HCT116 (cell line): Measurements from ENCODE around the gene PACS2. TPM values are rescaled to one million over a fixed set of nuclear protein-coding genes. Genes with fewer than 3 reads are reported as not detected.
A peak's percentile ranks its signal among the peaks of the same experiment; 100 is the strongest.

Experiments
- ATAC-seq: fragments of 200-7000 bp; cut with Tn5 transposase; 2 replicates; pipeline ENCODE4 v1.9.1; 2020; ENCODE audit warnings: mild to moderate bottlenecking, moderate library complexity
- BruUV-seq: library from RNA; stranded (reverse); fragments of 400-500 nt; replicated peaks from 2 replicates; lab custom pipeline; 2021; lab: Mats Ljungman, UMichigan
- CTCF ChIA-PET: fragments of 300-600 bp; sonication (Branson Sonifier 250); formaldehyde crosslinking; loops from one replicate; lab custom pipeline; 2021; ENCODE audit warnings: antibody characterized with exemption; lab: Charles Lee
- POLR2A ChIA-PET: fragments of 300-600, 350-600 bp; sonication (Branson Sonifier 250); formaldehyde crosslinking; loops from one replicate; lab custom pipeline; 2021; ENCODE audit warnings: antibody characterized with exemption; lab: Charles Lee
- RAD21 ChIA-PET, 2 experiments: fragments of 300-600 bp; sonication (Branson Sonifier 250); formaldehyde crosslinking; loops; one replicate each; lab custom pipeline; 2023; ENCODE audit warnings: low total read pairs in 2 of 2; ENCODE audit not compliant: uncharacterized antibody in 2 of 2, unreplicated experiment in 2 of 2, low non-redundant PET in 1 of 2; lab: Charles Lee
- DNase-seq: peaks from one replicate; pipeline ENCODE4 v3.0.0-alpha.2; 2010; ENCODE audit warnings: low read depth, low spot score
- H2AFZ ChIP-seq: fragments of 200-600 bp; shearing (Covaris generic), sonication (generic); 2 replicates; pipeline ENCODE4 v1.6.1; 2017; ENCODE audit warnings: low read depth, mixed run types, mixed read lengths, antibody characterized with exemption, low read length; ENCODE audit not compliant: poor library complexity, severe bottlenecking
- H3K27ac ChIP-seq: 2 replicates; pipeline ENCODE4 v1.5.1; 2012; ENCODE audit warnings: low read depth, low read length
- H3K27me3 ChIP-seq: fragments of 200-600 bp; sonication (generic); 2 replicates; pipeline ENCODE4 v1.6.1; 2016; ENCODE audit warnings: mixed run types, low read length, mixed read lengths; ENCODE audit not compliant: insufficient read depth
- H3K36me3 ChIP-seq, 2 experiments: fragments of 200-500 bp in 1 of 2; fragments of 200-600 bp in 1 of 2; sonication (Bioruptor generic) in 1 of 2; sonication (generic) in 1 of 2; 2 replicates each; pipeline versions ENCODE4 v1.5.1 to v1.6.1; 2014 to 2016; ENCODE audit warnings: low read length in 2 of 2, inconsistent platforms in 1 of 2, mixed read lengths in 1 of 2, mixed run types in 1 of 2; ENCODE audit not compliant: insufficient read depth in 2 of 2, control insufficient read depth in 1 of 2
- H3K4me1 ChIP-seq, 2 experiments: fragments of 200-600 bp in 1 of 2; sonication (generic) in 1 of 2; 2 replicates each; pipeline versions ENCODE4 v1.5.1 to v1.6.1; 2012 to 2017; ENCODE audit warnings: low read length in 2 of 2, inconsistent platforms in 1 of 2, mild to moderate bottlenecking in 1 of 2, mixed read lengths in 1 of 2, mixed run types in 1 of 2, moderate library complexity in 1 of 2; ENCODE audit not compliant: insufficient read depth in 2 of 2, control insufficient read depth in 1 of 2
- H3K4me2 ChIP-seq: fragments of 200-600 bp; sonication (generic); 2 replicates; pipeline ENCODE4 v1.6.1; 2017; ENCODE audit warnings: mixed run types, low read length, mixed read lengths
- H3K4me3 ChIP-seq, 2 experiments: fragments of 200-600 bp in 1 of 2; sonication (generic) in 1 of 2; replicated peaks in 1 of 2; 2 replicates each; pipeline ENCODE4 v1.5.1; 2011 to 2016; ENCODE audit warnings: low read length in 2 of 2, control low read depth in 1 of 2, low read depth in 1 of 2, mild to moderate bottlenecking in 1 of 2, mixed read lengths in 1 of 2, mixed run types in 1 of 2
- H3K79me2 ChIP-seq: fragments of 200-600 bp; sonication (generic); 2 replicates; pipeline ENCODE4 v1.6.1; 2017; ENCODE audit warnings: mild to moderate bottlenecking, mixed run types, low read length, moderate library complexity, mixed read lengths; ENCODE audit not compliant: insufficient read depth
- H3K9ac ChIP-seq: fragments of 200-600 bp; sonication (generic); 2 replicates; pipeline ENCODE4 v1.6.1; 2016; ENCODE audit warnings: low read length, mixed read lengths
- H3K9me2 ChIP-seq: fragments of 200-600 bp; sonication (generic), shearing (Covaris generic); 2 replicates; pipeline ENCODE4 v1.6.1; 2017; ENCODE audit warnings: mixed run types, mild to moderate bottlenecking, moderate library complexity; ENCODE audit not compliant: insufficient read depth
- H3K9me3 ChIP-seq, 2 experiments: fragments of 200-500 bp in 1 of 2; fragments of 200-600 bp in 1 of 2; sonication (Bioruptor generic) in 1 of 2; sonication (generic) in 1 of 2; 2 replicates each; pipeline ENCODE4 v1.6.1; 2014 to 2017; ENCODE audit warnings: low read length in 2 of 2, mixed read lengths in 2 of 2, inconsistent platforms in 1 of 2, low read depth in 1 of 2, mild to moderate bottlenecking in 1 of 2, mixed run types in 1 of 2, moderate library complexity in 1 of 2; ENCODE audit not compliant: control insufficient read depth in 1 of 2, insufficient read depth in 1 of 2
- H4K20me1 ChIP-seq: fragments of 200-600 bp; sonication (generic), shearing (Covaris generic); 2 replicates; pipeline ENCODE4 v1.6.1; 2017; ENCODE audit warnings: mixed run types, mild to moderate bottlenecking, moderate library complexity; ENCODE audit not compliant: insufficient read depth
- ATF3 ChIP-seq: IDR thresholded peaks from 2 replicates; pipeline ENCODE4 v1.6.1; 2012
- CBX3 ChIP-seq: IDR thresholded peaks from 2 replicates; pipeline ENCODE4 v1.6.1; 2012; ENCODE audit warnings: low read depth
- CEBPB ChIP-seq: IDR thresholded peaks from 2 replicates; pipeline ENCODE4 v1.6.1; 2012; ENCODE audit warnings: low read depth
- CTCF ChIP-seq, 3 experiments: fragments of 200-600 bp in 1 of 3; sonication (generic) in 1 of 3; IDR thresholded peaks in 2 of 3; conservative IDR thresholded peaks in 1 of 3; 2 replicates each; pipeline ENCODE4 v1.5.1; 2012 to 2017; ENCODE audit warnings: low read depth in 2 of 3, low read length in 2 of 3, antibody characterized with exemption in 1 of 3, borderline replicate concordance in 1 of 3, control low read depth in 1 of 3, mild to moderate bottlenecking in 1 of 3, mixed read lengths in 1 of 3, mixed run types in 1 of 3, moderate library complexity in 1 of 3; ENCODE audit not compliant: insufficient read depth in 1 of 3
- EGR1 ChIP-seq: IDR thresholded peaks from 2 replicates; pipeline ENCODE4 v1.6.1; 2012; ENCODE audit warnings: low read depth
- EZH2 ChIP-seq: fragments of 200-600 bp; sonication (generic); IDR thresholded peaks from 2 replicates; pipeline ENCODE4 v1.6.1; 2017; ENCODE audit warnings: antibody characterized with exemption, mixed run types
- EZH2phosphoT487 ChIP-seq: fragments of 200-600 bp; IDR thresholded peaks from 2 replicates; pipeline ENCODE4 v1.6.1; 2018; ENCODE audit warnings: antibody characterized with exemption, borderline replicate concordance
- FOSL1 ChIP-seq: IDR thresholded peaks from 2 replicates; pipeline ENCODE4 v1.6.1; 2012; ENCODE audit warnings: low read depth
- JUND ChIP-seq: IDR thresholded peaks from 2 replicates; pipeline ENCODE4 v1.6.1; 2012
- MAX ChIP-seq: IDR thresholded peaks from 2 replicates; pipeline ENCODE4 v1.6.1; 2012
- POLR2A ChIP-seq: IDR thresholded peaks from 2 replicates; pipeline ENCODE4 v1.7.0; 2011; ENCODE audit warnings: borderline replicate concordance; ENCODE audit not compliant: insufficient read depth, insufficient read length; ENCODE audit errors: extremely low read depth
- RAD21 ChIP-seq: IDR thresholded peaks from 2 replicates; pipeline ENCODE4 v1.6.1; 2012; ENCODE audit warnings: low read depth, mild to moderate bottlenecking
- REST ChIP-seq: IDR thresholded peaks from 2 replicates; pipeline ENCODE4 v1.6.1; 2012; ENCODE audit warnings: low read depth
- SIN3A ChIP-seq: IDR thresholded peaks from 2 replicates; pipeline ENCODE4 v1.6.1; 2012; ENCODE audit warnings: low read depth
- SP1 ChIP-seq: IDR thresholded peaks from 2 replicates; pipeline ENCODE4 v1.6.1; 2012; ENCODE audit warnings: low read depth
- TCF7L2 ChIP-seq: IDR thresholded peaks from 2 replicates; pipeline ENCODE4 v1.7.0; 2011; ENCODE audit warnings: borderline replicate concordance, inconsistent platforms; ENCODE audit not compliant: insufficient read depth, insufficient read length; ENCODE audit errors: extremely low read depth
- YY1 ChIP-seq: IDR thresholded peaks from 2 replicates; pipeline ENCODE4 v1.6.1; 2011; ENCODE audit warnings: low read length, low read depth, moderate library complexity, mild to moderate bottlenecking; ENCODE audit not compliant: insufficient replicate concordance; ENCODE audit errors: extremely low read depth
- ZBTB33 ChIP-seq: IDR thresholded peaks from 2 replicates; pipeline ENCODE4 v1.6.1; 2011; ENCODE audit warnings: mild to moderate bottlenecking, low read length, moderate library complexity; ENCODE audit not compliant: insufficient replicate concordance; ENCODE audit errors: extremely low read depth
- ZFX ChIP-seq: fragments of 450-650 bp; IDR thresholded peaks from 2 replicates; pipeline ENCODE4 v1.6.1; 2017
- intact Hi-C: fragments of 100-400 bp; cut with micrococcal nuclease; formaldehyde crosslinking; loops from 2 replicates; pipeline ENCODE4 v1.10.0; 2022
- total RNA-seq: library from RNA; stranded (reverse); gene quantifications from one replicate; pipeline ENCODE4 v1.2.1, GENCODE V29; 2021; ENCODE audit not compliant: unreplicated experiment

The PACS2 gene
- total RNA-seq, 1 experiment from 2014 or later = 75.5 TPM

- H2AFZ ChIP-seq = no peak overlapping the region
- ATAC-seq (no peak), DNase-seq (no peak)
- H3K27me3 ChIP-seq = no peaks in the 10 kb centered on the region
- ChIA-PET POLR2A (no interaction called here), RAD21 (no interaction called here), CTCF (interaction anchor here (0.8 kb wide), 1 partner anchor 79 kb away, joined by 4 read pairs; no protein-coding TSS in a partner anchor)
- peak overlapping the region; percentile 75 for H3K4me2 ChIP-seq
- H3K4me3 ChIP-seq = peak overlapping the region; percentile 22 to 44; a peak in 3 of 4 replicates
- no peaks in the 10 kb centered on the region for H3K9me2 ChIP-seq
- no peaks in the 10 kb centered on the region for H3K79me2 ChIP-seq
- H3K9me3 ChIP-seq = no peaks in the 10 kb centered on the region
- BruUV-seq = no TSS peak
- H3K9ac ChIP-seq = peak overlapping the region; percentile 36
- no peak overlapping the region; the same call in 1 of the 2 replicates for H3K27ac ChIP-seq
- intact Hi-C loops = no loop called here
- H3K4me1 ChIP-seq = peaks cover 16% of the 10 kb centered on the region in 2 experiments
- no peaks in the 10 kb centered on the region for H3K36me3 ChIP-seq
- H4K20me1 ChIP-seq = no peaks in the 10 kb centered on the region
- no peak for TF ChIP-seq FOSL1
- no peak for TF ChIP-seq SIN3A
- TF ChIP-seq SP1 = no peak
- TF ChIP-seq TCF7L2 = no peak
- TF ChIP-seq EZH2phosphoT487 = no peak
- no peak for TF ChIP-seq REST
- no peak for TF ChIP-seq EGR1
- no peak for TF ChIP-seq RAD21
- TF ChIP-seq EZH2 = no peak
- TF ChIP-seq MAX = no peak
- no peak for TF ChIP-seq CBX3
- no peak for TF ChIP-seq CEBPB
- TF ChIP-seq ZFX = no peak
- TF ChIP-seq POLR2A = no peak
- no peak for TF ChIP-seq ZBTB33
- TF ChIP-seq JUND = no peak
- TF ChIP-seq CTCF (IDR thresholded peaks at IDR 0.05 in 2 of 3, conservative IDR thresholded peaks at IDR 0.05 in 1 of 3; ENCODE audit: borderline replicate concordance in 1 of 3, insufficient read depth in 1 of 3, low read depth in 2 of 3, low read length in 2 of 3) = no peak
- TF ChIP-seq YY1 = no peak
- TF ChIP-seq ATF3 = no peak
These were observed 96.1 kb downstream of the PACS2 start for GRCh38 chr14:105410642-105411016.
